GM23338 (cell line): ENCODE results near the gene CST3. TPM values are rescaled to one million over a fixed set of nuclear protein-coding genes. Genes with fewer than 3 reads are reported as not detected.
"Not testable (repeated sequence)": the region's sequence is repeated elsewhere in the genome, so short reads cannot be mapped to it uniquely, and the experiment has no call there.

ENCODE experiments used
- ATAC-seq: fragments of 200-7000 bp; cut with Tn5 transposase; 3 replicates; pipeline ENCODE4 v1.9.1; 2020
- DNase-seq: peaks from one replicate; pipeline ENCODE4 v3.0.0-alpha.2; 2015; ENCODE audit warnings: low spot score
- H2AFZ ChIP-seq: fragments of 200-600 bp; sonication (generic); 2 replicates; pipeline ENCODE4 v1.8.0; 2016; ENCODE audit warnings: antibody characterized with exemption, mild to moderate bottlenecking, moderate library complexity
- H3F3A ChIP-seq: fragments of 200-600 bp; sonication (generic); replicated peaks from 2 replicates; pipeline ENCODE4 v1.8.0; 2017; ENCODE audit warnings: antibody characterized with exemption, mixed run types, low read depth
- H3K27ac ChIP-seq: fragments of 200-600 bp; sonication (generic); 2 replicates; pipeline ENCODE4 v1.6.1; 2016; ENCODE audit warnings: low read depth
- H3K27me3 ChIP-seq: fragments of 200-600 bp; sonication (generic); 2 replicates; pipeline ENCODE4 v1.8.0; 2016; ENCODE audit warnings: mild to moderate bottlenecking, mixed run types, moderate library complexity; ENCODE audit not compliant: insufficient read depth
- H3K36me3 ChIP-seq: fragments of 200-600 bp; sonication (generic); 2 replicates; pipeline ENCODE4 v1.8.0; 2016; ENCODE audit warnings: mild to moderate bottlenecking; ENCODE audit not compliant: insufficient read depth
- H3K4me1 ChIP-seq: fragments of 200-600 bp; sonication (generic); 2 replicates; pipeline ENCODE4 v1.8.0; 2016; ENCODE audit warnings: mild to moderate bottlenecking, moderate library complexity; ENCODE audit not compliant: insufficient read depth
- H3K4me2 ChIP-seq: fragments of 200-600 bp; sonication (generic); 2 replicates; pipeline ENCODE4 v1.7.1; 2017; ENCODE audit warnings: mixed run types
- H3K4me3 ChIP-seq: fragments of 200-600 bp; sonication (generic); 2 replicates; pipeline ENCODE4 v1.6.1; 2016; ENCODE audit warnings: mixed run types
- H3K79me2 ChIP-seq: fragments of 200-600 bp; sonication (generic); replicated peaks from 2 replicates; pipeline ENCODE4 v1.8.0; 2017; ENCODE audit warnings: mild to moderate bottlenecking; ENCODE audit not compliant: insufficient read depth
- H3K9me2 ChIP-seq: fragments of 200-600 bp; sonication (generic); 2 replicates; pipeline ENCODE4 v1.8.0; 2017; ENCODE audit not compliant: insufficient read depth
- H4K20me1 ChIP-seq: fragments of 200-600 bp; sonication (generic); replicated peaks from 2 replicates; pipeline ENCODE4 v1.8.0; 2017; ENCODE audit warnings: mild to moderate bottlenecking; ENCODE audit not compliant: insufficient read depth
- H3K27ac Mint-ChIP-seq: 2 replicates; pipeline ENCODE4 v1.8.0; 2020; ENCODE audit warnings: inconsistent platforms, mild to moderate bottlenecking, moderate library complexity, mixed read lengths
- H3K27me3 Mint-ChIP-seq: 3 replicates; pipeline ENCODE4 v1.8.0; 2022; ENCODE audit warnings: low read depth, mild to moderate bottlenecking, moderate library complexity, mixed read lengths, inconsistent platforms; ENCODE audit not compliant: insufficient read depth, poor library complexity
- H3K36me3 Mint-ChIP-seq: 3 replicates; pipeline ENCODE4 v1.8.0; 2021; ENCODE audit warnings: low read depth, mild to moderate bottlenecking, inconsistent platforms, moderate library complexity, mixed read lengths
- H3K4me1 Mint-ChIP-seq: 3 replicates; pipeline ENCODE4 v1.8.0; 2020; ENCODE audit warnings: mild to moderate bottlenecking, inconsistent platforms, mixed read lengths
- H3K4me3 Mint-ChIP-seq: 3 replicates; pipeline ENCODE4 v1.8.0; 2021; ENCODE audit warnings: moderate library complexity, mild to moderate bottlenecking, inconsistent platforms, mixed read lengths
- H3K9me3 Mint-ChIP-seq: 3 replicates; pipeline ENCODE4 v1.8.0; 2020; ENCODE audit warnings: moderate library complexity, mild to moderate bottlenecking, inconsistent platforms, mixed read lengths
- CTCF ChIP-seq, 2 experiments: fragments of 200-600 bp in 1 of 2; sonication (generic) in 1 of 2; conservative IDR thresholded peaks; 2 replicates each; pipeline versions ENCODE4 v1.5.1 to v1.6.1; 2016 to 2017; ENCODE audit warnings: antibody characterized with exemption in 2 of 2, low read depth in 2 of 2, mild to moderate bottlenecking in 2 of 2, moderate library complexity in 1 of 2
- EZH2 ChIP-seq: fragments of 200-600 bp; sonication (generic); IDR thresholded peaks from one replicate; pipeline ENCODE4 v1.8.0; 2017; ENCODE audit warnings: antibody characterized with exemption, mild to moderate bottlenecking, low read depth; ENCODE audit not compliant: unreplicated experiment
- POLR2AphosphoS5 ChIP-seq: IDR thresholded peaks from 2 replicates; pipeline ENCODE4 v1.6.1; 2016; ENCODE audit warnings: antibody characterized with exemption, low read depth
- STAT1 ChIP-seq: IDR thresholded peaks from one replicate; pipeline ENCODE4 v1.6.1; 2016; ENCODE audit warnings: antibody characterized with exemption; ENCODE audit not compliant: unreplicated experiment
- ZNF114 ChIP-seq: fragments of 250-450 bp; sonication (Bioruptor Pico); IDR thresholded peaks from 2 replicates; pipeline ENCODE4 v1.5.0; 2020; ENCODE audit warnings: mild to moderate bottlenecking, moderate library complexity
- ZNF331 ChIP-seq: fragments of 250-450 bp; sonication (Bioruptor Pico); IDR thresholded peaks from 2 replicates; pipeline ENCODE4 v1.5.0; 2020; ENCODE audit warnings: low read depth, mild to moderate bottlenecking, moderate library complexity
- polyA plus RNA-seq: library from polyadenylated mRNA; unstranded; fragments of >200 nt; fragmentation: Nextera tagmentation; extraction: Ambion mirVana; gene quantifications from 2 replicates; pipeline ENCODE4 v1.2.1, GENCODE V29; 2016
- total RNA-seq: library from RNA; depleted of rRNA; stranded (reverse); fragments of >200 nt; shearing (Covaris generic); gene quantifications from 2 replicates; pipeline ENCODE4 v1.2.3, GENCODE V29; 2014
- TF ChIP-seq, protein P1 (sequence below): IDR thresholded peaks from one replicate; pipeline ENCODE4 v1.6.1; 2018; ENCODE audit warnings: antibody characterized with exemption; ENCODE audit not compliant: unreplicated experiment

CST3 gene
- total and polyA plus RNA-seq, 2 experiments from 2014 or later: 51.8 to 71.5 TPM

DNA sequence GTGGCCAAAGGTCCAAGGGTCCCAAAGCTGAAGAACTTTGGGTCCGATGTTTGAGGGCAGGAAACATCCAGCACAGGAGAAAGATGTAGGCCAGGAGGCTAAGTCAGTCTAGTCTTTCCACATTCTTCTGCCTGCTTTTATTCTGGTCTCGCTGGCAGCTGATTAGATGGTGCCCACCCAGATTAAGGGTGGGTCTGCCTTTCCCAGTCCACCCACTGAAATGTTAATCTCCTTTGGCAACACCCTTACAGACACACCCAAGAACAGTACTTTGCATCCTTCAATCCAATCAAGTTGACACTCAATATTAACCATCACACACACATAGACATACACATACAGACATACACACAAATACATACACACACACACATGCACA, 21.8 kb upstream of the CST3 start:
- not testable (repeated sequence) for H3K4me3 ChIP-seq, H3K79me2 ChIP-seq, H3K36me3 ChIP-seq, H4K20me1 ChIP-seq, H3K27me3 ChIP-seq, H2AFZ ChIP-seq, H3K4me3 Mint-ChIP-seq, H3K4me1 Mint-ChIP-seq, H3K27ac Mint-ChIP-seq, H3K4me2 ChIP-seq, H3F3A ChIP-seq, H3K27ac ChIP-seq, H3K9me2 ChIP-seq, H3K9me3 Mint-ChIP-seq, H3K27me3 Mint-ChIP-seq, ATAC-seq, H3K36me3 Mint-ChIP-seq, DNase-seq, H3K4me1 ChIP-seq

- peaks cover 7% of the 10 kb centered on the region for H3K27me3 Mint-ChIP-seq
- Histone ChIP-seq H4K20me1 (no peaks in the 10 kb centered on the region), H3K27ac (no peak overlapping the region), H3K36me3 (no peaks in the 10 kb centered on the region), H3K4me3 (no peak overlapping the region), H3K79me2 (no peaks in the 10 kb centered on the region), H3F3A (no peaks in the 10 kb centered on the region), H3K9me2 (no peaks in the 10 kb centered on the region), H2AFZ (peak overlapping the region; percentile 14; the same call in 1 of the 2 replicates), H3K4me2 (no peak overlapping the region), H3K27me3 (no peaks in the 10 kb centered on the region), H3K4me1 (no peaks in the 10 kb centered on the region)
- TF ChIP-seq CTCF (conservative IDR thresholded peaks at IDR 0.05; ENCODE audit: low read depth in 2 of 2) (no peak), STAT1 (no peak), EZH2 (no peak), ZNF331 (CRISPR knock-in tag) (no peak), POLR2AphosphoS5 (no peak), ZNF114 (CRISPR knock-in tag) (no peak)
- TF ChIP-seq, protein P1, sequence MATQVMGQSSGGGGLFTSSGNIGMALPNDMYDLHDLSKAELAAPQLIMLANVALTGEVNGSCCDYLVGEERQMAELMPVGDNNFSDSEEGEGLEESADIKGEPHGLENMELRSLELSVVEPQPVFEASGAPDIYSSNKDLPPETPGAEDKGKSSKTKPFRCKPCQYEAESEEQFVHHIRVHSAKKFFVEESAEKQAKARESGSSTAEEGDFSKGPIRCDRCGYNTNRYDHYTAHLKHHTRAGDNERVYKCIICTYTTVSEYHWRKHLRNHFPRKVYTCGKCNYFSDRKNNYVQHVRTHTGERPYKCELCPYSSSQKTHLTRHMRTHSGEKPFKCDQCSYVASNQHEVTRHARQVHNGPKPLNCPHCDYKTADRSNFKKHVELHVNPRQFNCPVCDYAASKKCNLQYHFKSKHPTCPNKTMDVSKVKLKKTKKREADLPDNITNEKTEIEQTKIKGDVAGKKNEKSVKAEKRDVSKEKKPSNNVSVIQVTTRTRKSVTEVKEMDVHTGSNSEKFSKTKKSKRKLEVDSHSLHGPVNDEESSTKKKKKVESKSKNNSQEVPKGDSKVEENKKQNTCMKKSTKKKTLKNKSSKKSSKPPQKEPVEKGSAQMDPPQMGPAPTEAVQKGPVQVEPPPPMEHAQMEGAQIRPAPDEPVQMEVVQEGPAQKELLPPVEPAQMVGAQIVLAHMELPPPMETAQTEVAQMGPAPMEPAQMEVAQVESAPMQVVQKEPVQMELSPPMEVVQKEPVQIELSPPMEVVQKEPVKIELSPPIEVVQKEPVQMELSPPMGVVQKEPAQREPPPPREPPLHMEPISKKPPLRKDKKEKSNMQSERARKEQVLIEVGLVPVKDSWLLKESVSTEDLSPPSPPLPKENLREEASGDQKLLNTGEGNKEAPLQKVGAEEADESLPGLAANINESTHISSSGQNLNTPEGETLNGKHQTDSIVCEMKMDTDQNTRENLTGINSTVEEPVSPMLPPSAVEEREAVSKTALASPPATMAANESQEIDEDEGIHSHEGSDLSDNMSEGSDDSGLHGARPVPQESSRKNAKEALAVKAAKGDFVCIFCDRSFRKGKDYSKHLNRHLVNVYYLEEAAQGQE: no peak
- no peak overlapping the region for H3K27ac Mint-ChIP-seq
- H3K9me3 Mint-ChIP-seq: no peaks in the 10 kb centered on the region
- ATAC-seq (no peak), DNase-seq (no peak)
- H3K4me1 Mint-ChIP-seq: peaks cover 5% of the 10 kb centered on the region; the same call in 2 of the 3 replicates
- no peaks in the 10 kb centered on the region for H3K36me3 Mint-ChIP-seq
- H3K4me3 Mint-ChIP-seq: no peak overlapping the region
These were observed 21.3 kb upstream of the CST3 start for GRCh38 chr20:23658989-23659609.
